NOMO-1 treated with dmso at 0.1 percent for 144 hours (cell line): ENCODE data around the gene TAS2R19.
"Not testable (repeated sequence)": the region's sequence is repeated elsewhere in the genome, so short reads cannot be mapped to it uniquely, and the experiment has no call there.

ENCODE experiments used
- DNase-seq: peaks from one replicate; lab custom pipeline; 2025; ENCODE audit not compliant: unreplicated experiment; lab: John Stamatoyannopoulos, UW

TAS2R19 gene

GRCh38 chr12:11022520-11022919 is at the start of gene TAS2R19:
TSS of gene TAS2R19 (minus strand) at chr12:11022620. CDS start at chr12:11022571, 49 bp downstream.
- DNase-seq, result no peak

- no peak for DNase-seq
Measured at GRCh38 chr12:11071414-11071813, 49.0 kb upstream of the TAS2R19 start.

GRCh38 chr12:11070999-11071398 is 48.6 kb upstream of the TAS2R19 start:
- DNase-seq, result no peak

GRCh38 chr12:11069854-11070365 is 47.5 kb upstream of the TAS2R19 start:
- no peak for DNase-seq

- DNase-seq, result no peak
Measured at GRCh38 chr12:11067514-11067913, 45.1 kb upstream of the TAS2R19 start.

GRCh38 chr12:11062194-11062593 is 39.8 kb upstream of the TAS2R19 start, which contains the start of gene TAS2R46:
TSS of gene TAS2R46 (minus strand) at chr12:11062294. CDS start at chr12:11062294, 0 bp downstream.
- not testable (repeated sequence) for DNase-seq

- DNase-seq, result no peak
Measured at GRCh38 chr12:11059784-11060183, 37.4 kb upstream of the TAS2R19 start.

GRCh38 chr12:11059041-11059440 is 36.6 kb upstream of the TAS2R19 start:
- no peak for DNase-seq

GRCh38 chr12:11055306-11055705 is 32.9 kb upstream of the TAS2R19 start:
- no peak for DNase-seq

GRCh38 chr12:11049806-11050531 is 27.5 kb upstream of the TAS2R19 start:
- not testable (repeated sequence) for DNase-seq

GRCh38 chr12:11041366-11041765 is 18.9 kb upstream of the TAS2R19 start:
- DNase-seq, result not testable (repeated sequence)

GRCh38 chr12:11040162-11040561 is 17.7 kb upstream of the TAS2R19 start:
- DNase-seq, result no peak

GRCh38 chr12:11039171-11039570 is 16.8 kb upstream of the TAS2R19 start:
- no peak for DNase-seq

GRCh38 chr12:11033959-11034358 is 11.5 kb upstream of the TAS2R19 start:
- not testable (repeated sequence) for DNase-seq

- DNase-seq, result no peak
Measured at GRCh38 chr12:11031307-11031706, 8.9 kb upstream of the TAS2R19 start, which contains the start of gene TAS2R31. TSS of gene TAS2R31 (minus strand) at chr12:11031407. CDS start at chr12:11031335, 72 bp downstream.

- DNase-seq, result no peak
Measured at GRCh38 chr12:11026118-11026517, 3.7 kb upstream of the TAS2R19 start.

GRCh38 chr12:11023387-11023786 is 967 bp upstream of the TAS2R19 start:
- no peak for DNase-seq

- no peak for DNase-seq
Measured at GRCh38 chr12:11016937-11017336, 5.5 kb downstream of the TAS2R19 start.

- DNase-seq, result no peak
Measured at GRCh38 chr12:11015775-11016430, 6.5 kb downstream of the TAS2R19 start.

GRCh38 chr12:11014234-11014633 is 8.2 kb downstream of the TAS2R19 start:
- no peak for DNase-seq

- no peak for DNase-seq
Measured at GRCh38 chr12:11007608-11008007, 14.8 kb downstream of the TAS2R19 start.

GRCh38 chr12:10998204-10998603 is 24.2 kb downstream of the TAS2R19 start, which contains the start of gene TAS2R20:
TSS of gene TAS2R20 (minus strand) at chr12:10998304. CDS start at chr12:10997875, 429 bp downstream.
- DNase-seq, result no peak
